Small intestine (tissue), 7 donors: ENCODE data around the gene CLN6. TPM values are rescaled to one million over a fixed set of nuclear protein-coding genes. Genes with fewer than 3 reads are reported as not detected.

ENCODE experiments used
- DNase-seq, 2 donors: peaks; one replicate each; pipeline versions ENCODE4 v3.0.0 to v3.0.0-alpha.2; 2013
- FAIRE-seq: peaks from 2 replicates; lab custom pipeline; 2012; peaks lifted over from hg19 to GRCh38; lab: Jason Lieb, UNC
- H3K27ac ChIP-seq, 3 donors: one replicate each; pipeline ENCODE4 v1.5.1; 2013; ENCODE audit warnings: low read length in 2 of 3, mild to moderate bottlenecking in 2 of 3, control low read depth in 1 of 3, inconsistent platforms in 1 of 3, low read depth in 1 of 3, moderate library complexity in 1 of 3
- H3K27me3 ChIP-seq, 3 donors: one replicate each; pipeline ENCODE4 v1.6.1; 2013; ENCODE audit warnings: low read length in 3 of 3, inconsistent platforms in 1 of 3; ENCODE audit not compliant: control insufficient read depth in 3 of 3, insufficient read depth in 3 of 3
- H3K36me3 ChIP-seq, 3 donors: one replicate each; pipeline ENCODE4 v1.6.1; 2013; ENCODE audit warnings: low read length in 3 of 3, inconsistent platforms in 1 of 3, low read depth in 1 of 3, mild to moderate bottlenecking in 1 of 3, moderate library complexity in 1 of 3; ENCODE audit not compliant: control insufficient read depth in 3 of 3, insufficient read depth in 2 of 3
- H3K4me1 ChIP-seq, 3 donors: one replicate each; pipeline ENCODE4 v1.6.1; 2013; ENCODE audit warnings: low read length in 2 of 3, inconsistent platforms in 1 of 3, low read depth in 1 of 3, mild to moderate bottlenecking in 1 of 3, moderate library complexity in 1 of 3; ENCODE audit not compliant: control insufficient read depth in 3 of 3, insufficient read depth in 2 of 3
- H3K4me3 ChIP-seq, 3 donors: one replicate each; pipeline ENCODE4 v1.5.1; 2013; ENCODE audit warnings: low read length in 3 of 3, control low read depth in 1 of 3, inconsistent platforms in 1 of 3, low read depth in 1 of 3, mild to moderate bottlenecking in 1 of 3, moderate library complexity in 1 of 3
- H3K9me3 ChIP-seq, 2 donors: one replicate each; pipeline ENCODE4 v1.6.1; 2013; ENCODE audit warnings: low read depth in 1 of 2, low read length in 1 of 2; ENCODE audit not compliant: control insufficient read depth in 2 of 2, insufficient read depth in 1 of 2
- WGBS, 3 donors: extraction: QIAGEN DNeasy Blood & Tissue Kit; methylation state at CpG; one replicate each; pipeline ENCODE4 v1.1.7; 2013; 5-methylcytosine and 5-hydroxymethylcytosine counted together
- polyA plus RNA-seq, 4 donors: library from polyadenylated mRNA; stranded (reverse) in 3 of 4; unstranded in 1 of 4; fragments of 200-250 nt in 3 of 4; fragments of 120-200 nt in 1 of 4; gene quantifications; one replicate each; pipeline versions ENCODE4 v1.2.1 to v1.2.3, GENCODE V29; 2013
- donor health status: healthy with polysubstance abuse.
- donor health status: control.
- donor health status: control.
- donor health status: Bipolar disorder and iron deficiency.
- donor health status: healthy.

Gene CLN6
- polyA plus RNA-seq, 4 donors, result 5.8 to 62.4 (median 25.7) TPM

DNA sequence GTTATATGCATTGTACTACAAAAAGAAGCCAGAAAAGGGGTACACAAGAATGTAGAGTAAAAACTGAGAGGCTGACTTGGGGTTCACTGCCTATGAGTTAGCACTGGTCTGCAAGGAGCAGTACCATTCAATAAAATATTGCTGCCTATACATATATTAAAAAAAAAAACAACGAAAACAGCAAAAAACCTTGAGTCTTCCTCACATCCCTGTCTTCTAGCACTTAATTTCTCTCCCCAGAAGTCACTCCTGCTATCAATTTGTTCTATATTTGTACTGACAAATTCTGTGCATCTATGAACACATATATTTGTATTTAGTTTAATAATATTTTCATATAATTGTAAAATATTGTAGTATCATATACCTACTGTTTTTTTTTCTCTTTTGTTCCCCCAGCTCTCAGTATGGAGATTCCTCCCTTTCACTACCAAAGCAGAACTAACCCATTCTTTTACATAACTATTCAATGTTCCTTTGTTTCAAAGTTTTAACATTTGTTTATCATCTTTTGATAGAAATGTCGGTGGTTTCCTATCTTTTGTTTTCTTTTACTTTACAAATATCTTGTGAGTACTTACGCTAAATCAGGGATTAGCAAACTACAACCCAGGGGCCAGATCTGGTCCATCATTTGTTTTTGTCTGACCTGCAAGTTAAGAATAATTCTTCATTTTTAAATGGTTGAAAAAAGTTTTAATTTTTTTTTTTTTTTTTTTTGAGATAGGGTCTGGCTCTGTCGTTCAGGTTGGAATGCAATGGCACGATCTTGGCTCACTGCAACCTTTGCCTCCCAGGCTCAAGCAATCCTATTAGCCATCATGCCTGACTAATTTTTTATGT is 33.2 kb upstream of the CLN6 start:
- no peak overlapping the region for H3K4me3 ChIP-seq
- no peak overlapping the region for H3K27ac ChIP-seq
- H3K9me3 ChIP-seq, result no peaks in the 10 kb centered on the region
- WGBS, 3 donors, result 42 to 68% (median 59%) methylated on average over 5 of the region's 5 CpGs
- H3K27me3 ChIP-seq, result peaks cover 0 to 6% (median 0%) of the 10 kb centered on the region in 3 donors
- H3K36me3 ChIP-seq, result no peaks in the 10 kb centered on the region
- H3K4me1 ChIP-seq, result no peaks in the 10 kb centered on the region
- FAIRE-seq (no peak), DNase-seq (no peak)

DNA sequence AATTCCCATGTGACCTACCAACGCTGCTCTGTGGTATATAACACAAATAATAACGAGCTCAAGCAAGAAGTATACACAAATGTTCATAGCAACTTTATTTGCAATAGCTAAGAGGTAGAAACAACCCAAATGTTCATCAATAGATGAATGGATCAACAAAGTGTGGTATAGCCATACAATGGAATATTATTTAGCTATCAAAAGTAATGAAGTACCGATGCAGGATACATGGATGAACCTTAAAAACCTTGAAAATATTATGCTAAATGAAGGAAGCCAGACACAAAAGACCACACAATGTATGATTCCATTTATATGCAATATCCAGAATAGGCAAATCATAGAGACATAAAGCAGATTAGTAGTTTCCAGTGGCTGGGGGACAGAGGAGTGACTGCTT is 32.5 kb upstream of the CLN6 start:
- no peak for DNase-seq
- FAIRE-seq, result no peak
- H3K4me1 ChIP-seq, result no peaks in the 10 kb centered on the region
- no peak overlapping the region for H3K27ac ChIP-seq
- peaks cover 0 to 6% (median 0%) of the 10 kb centered on the region in 3 donors for H3K27me3 ChIP-seq
- no peak overlapping the region for H3K4me3 ChIP-seq
- 89 to 93% (median 92%) methylated on average over 3 of the region's 3 CpGs for WGBS, 3 donors
- H3K9me3 ChIP-seq, result no peaks in the 10 kb centered on the region
- no peaks in the 10 kb centered on the region for H3K36me3 ChIP-seq

GRCh38 chr15:68261241-68261640 is 31.7 kb upstream of the CLN6 start:
- H3K4me1 ChIP-seq, result peaks cover 0 to under 1% (median 0%) of the 10 kb centered on the region in 3 donors
- H3K27me3 ChIP-seq, result peaks cover 0 to 6% (median 0%) of the 10 kb centered on the region in 3 donors
- FAIRE-seq (no peak), DNase-seq (no peak)
- no peaks in the 10 kb centered on the region for H3K9me3 ChIP-seq
- H3K27ac ChIP-seq, result no peak overlapping the region
- WGBS, 3 donors, result 90 to 95% (median 92%) methylated on average over 3 of the region's 3 CpGs
- H3K4me3 ChIP-seq, result no peak overlapping the region
- H3K36me3 ChIP-seq, result no peaks in the 10 kb centered on the region

- no peak overlapping the region for H3K4me3 ChIP-seq
- H3K27ac ChIP-seq, result no peak overlapping the region
- WGBS, 3 donors, result 86 to 91% (median 89%) methylated on average over 2 of the region's 2 CpGs
- peaks cover 0 to 6% (median 0%) of the 10 kb centered on the region in 3 donors for H3K27me3 ChIP-seq
- H3K4me1 ChIP-seq, result peaks cover 0 to 2% (median 0%) of the 10 kb centered on the region in 3 donors
- no peak for FAIRE-seq
- no peaks in the 10 kb centered on the region for H3K9me3 ChIP-seq
- no peaks in the 10 kb centered on the region for H3K36me3 ChIP-seq
- DNase-seq, result no peak
Observed at GRCh38 chr15:68259883-68260282, 30.4 kb upstream of the CLN6 start.

DNA sequence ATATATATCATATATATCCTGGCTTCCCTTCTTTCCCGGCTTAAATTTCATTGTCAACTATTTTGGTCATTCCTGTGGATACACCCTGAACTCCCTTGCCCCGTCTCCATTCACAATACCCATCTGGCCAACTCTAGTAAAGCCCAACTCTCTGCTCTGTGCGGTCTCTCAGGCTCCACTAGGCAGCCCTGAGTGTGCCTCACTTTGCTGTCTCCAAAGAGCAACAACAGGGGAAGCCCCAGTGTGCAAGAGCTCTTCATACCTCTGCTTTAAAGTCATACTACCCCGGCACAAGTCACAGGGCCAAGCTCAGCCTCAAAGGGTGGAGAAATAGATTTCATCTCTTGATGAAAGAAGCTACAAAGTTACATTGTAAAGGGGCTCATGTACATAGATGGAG is 29.2 kb upstream of the CLN6 start:
- Histone ChIP-seq H3K27ac (peak overlapping the region in 1 of 3 donors; percentile 1), H3K27me3 (no peaks in the 10 kb centered on the region), H3K9me3 (no peaks in the 10 kb centered on the region), H3K4me1 (peaks cover 0 to 2% (median 0%) of the 10 kb centered on the region in 3 donors), H3K4me3 (no peak overlapping the region), H3K36me3 (no peaks in the 10 kb centered on the region)
- WGBS, 3 donors, result 75 to 77% (median 75%) methylated on average over 4 of the region's 4 CpGs
- no peak for DNase-seq
- FAIRE-seq, result no peak

DNA sequence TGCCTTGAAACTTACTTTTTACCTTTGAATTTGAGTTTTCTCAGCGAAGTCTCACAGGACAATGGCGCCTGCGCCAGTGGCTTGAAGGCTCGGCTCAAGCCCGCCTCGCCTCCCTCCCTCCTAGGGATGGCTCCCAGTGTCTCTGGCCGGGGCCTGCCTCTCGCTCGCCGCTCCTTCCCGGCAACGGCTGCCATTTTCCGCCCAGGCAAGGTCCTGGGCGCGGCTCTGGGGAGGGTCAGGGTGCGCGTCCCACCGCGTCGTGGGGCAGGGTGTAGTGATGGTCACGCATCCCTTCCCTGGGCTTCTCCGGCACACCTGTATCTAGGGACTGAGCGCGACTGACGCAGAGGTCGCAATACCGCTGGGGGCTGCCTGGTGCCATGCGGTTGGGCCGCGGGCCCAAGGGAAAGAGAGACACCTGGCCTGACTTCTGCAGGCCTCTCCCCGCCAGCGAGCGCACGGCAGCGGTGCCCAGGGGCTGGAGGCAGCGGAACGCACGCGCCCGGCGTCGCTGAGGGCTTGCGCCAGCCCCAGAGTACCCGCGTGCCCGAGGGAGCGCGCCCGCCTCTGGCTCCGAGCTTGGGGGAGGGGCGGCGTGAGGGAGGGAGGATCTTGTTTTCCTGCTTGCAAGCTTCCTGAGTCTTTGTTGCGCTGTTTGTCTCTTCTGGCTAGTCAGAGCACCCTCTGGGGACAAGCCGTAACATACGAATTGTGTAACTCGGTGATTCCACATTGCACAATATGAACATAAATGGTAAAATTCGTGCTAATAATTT is 27.3 kb upstream of the CLN6 start:
- 3 to 8% (median 6%) methylated on average over 55 to 57 of the region's 57 CpGs for WGBS, 3 donors
- H3K4me3 ChIP-seq, result peak overlapping the region; percentile 32 to 70 (median 51)
- no peaks in the 10 kb centered on the region for H3K27me3 ChIP-seq
- peaks cover 0 to 2% (median 0%) of the 10 kb centered on the region in 3 donors for H3K4me1 ChIP-seq
- DNase-seq, result peak; percentile 86 to 94
- no peak for FAIRE-seq
- H3K36me3 ChIP-seq, result no peaks in the 10 kb centered on the region
- H3K27ac ChIP-seq, result peak overlapping the region; percentile 33 to 96 (median 91)
- H3K9me3 ChIP-seq, result no peaks in the 10 kb centered on the region

- Histone ChIP-seq H3K9me3 (no peaks in the 10 kb centered on the region), H3K4me1 (peaks cover 0 to 2% (median 0%) of the 10 kb centered on the region in 3 donors), H3K4me3 (no peak overlapping the region), H3K27ac (no peak overlapping the region), H3K27me3 (no peaks in the 10 kb centered on the region), H3K36me3 (no peaks in the 10 kb centered on the region)
- DNase-seq (peak; percentile 74 to 76), FAIRE-seq (no peak)
- 35 to 38% (median 37%) methylated on average over 7 of the region's 7 CpGs for WGBS, 3 donors
Observed at GRCh38 chr15:68252925-68253534, 23.5 kb upstream of the CLN6 start.

- DNase-seq, result no peak
- FAIRE-seq, result no peak
Observed at GRCh38 chr15:68249058-68249713, 19.7 kb upstream of the CLN6 start.

More at GRCh38 chr15:68249058-68249713, 19.7 kb upstream of the CLN6 start:
- peaks cover 0 to 2% (median 0%) of the 10 kb centered on the region in 3 donors for H3K36me3 ChIP-seq
- WGBS, 3 donors, result 61 to 84% (median 64%) methylated on average over 3 of the region's 3 CpGs
- H3K4me3 ChIP-seq, result no peak overlapping the region
- no peak overlapping the region for H3K27ac ChIP-seq
- H3K27me3 ChIP-seq, result no peaks in the 10 kb centered on the region
- peaks cover 0 to 9% of the 10 kb centered on the region in 2 donors for H3K9me3 ChIP-seq
- no peaks in the 10 kb centered on the region for H3K4me1 ChIP-seq
